Measurements from ENCODE around the gene IHH.

IHH gene

GRCh38 chr2:219049282-219049681, 11.4 kb downstream of the IHH start:
- TF ChIP-seq, protein P1, sequence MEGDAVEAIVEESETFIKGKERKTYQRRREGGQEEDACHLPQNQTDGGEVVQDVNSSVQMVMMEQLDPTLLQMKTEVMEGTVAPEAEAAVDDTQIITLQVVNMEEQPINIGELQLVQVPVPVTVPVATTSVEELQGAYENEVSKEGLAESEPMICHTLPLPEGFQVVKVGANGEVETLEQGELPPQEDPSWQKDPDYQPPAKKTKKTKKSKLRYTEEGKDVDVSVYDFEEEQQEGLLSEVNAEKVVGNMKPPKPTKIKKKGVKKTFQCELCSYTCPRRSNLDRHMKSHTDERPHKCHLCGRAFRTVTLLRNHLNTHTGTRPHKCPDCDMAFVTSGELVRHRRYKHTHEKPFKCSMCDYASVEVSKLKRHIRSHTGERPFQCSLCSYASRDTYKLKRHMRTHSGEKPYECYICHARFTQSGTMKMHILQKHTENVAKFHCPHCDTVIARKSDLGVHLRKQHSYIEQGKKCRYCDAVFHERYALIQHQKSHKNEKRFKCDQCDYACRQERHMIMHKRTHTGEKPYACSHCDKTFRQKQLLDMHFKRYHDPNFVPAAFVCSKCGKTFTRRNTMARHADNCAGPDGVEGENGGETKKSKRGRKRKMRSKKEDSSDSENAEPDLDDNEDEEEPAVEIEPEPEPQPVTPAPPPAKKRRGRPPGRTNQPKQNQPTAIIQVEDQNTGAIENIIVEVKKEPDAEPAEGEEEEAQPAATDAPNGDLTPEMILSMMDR (IDR thresholded peaks at IDR 0.05; ENCODE audit: insufficient read depth, low read length, missing control alignments) = no peak
- CTCF ChIA-PET = interaction anchor here (1.6 to 28.6 kb wide), 4 partner anchors 10 to 70 kb away, joined by 3 to 709 read pairs (median 11); partner anchors contain the start of gene IHH
- no peak for DNase-seq (ENCODE audit: low read depth, low spot score)
- H3K4me3 ChIP-seq (ENCODE audit: low read depth, low read length) = no peak overlapping the region
- POLR2A ChIA-PET = no interaction called here

- no peak for DNase-seq (ENCODE audit: low read depth, low spot score)
- no peak overlapping the region for H3K4me3 ChIP-seq (ENCODE audit: low read depth, low read length)
- TF ChIP-seq, protein P1 (IDR thresholded peaks at IDR 0.05; ENCODE audit: insufficient read depth, low read length, missing control alignments) = no peak
- POLR2A ChIA-PET = interaction anchor here (0.6 kb wide), 1 partner anchor 204 kb away, joined by 4 read pairs; no protein-coding TSS in a partner anchor
- CTCF ChIA-PET = interaction anchor here (0.5 to 6.6 kb wide), 9 partner anchors 12 to 114 kb away, joined by 3 to 43 read pairs (median 4); partner anchors contain the start of genes IHH and NHEJ1
These were observed 14.7 kb downstream of the IHH start for GRCh38 chr2:219045937-219046550.

DNA sequence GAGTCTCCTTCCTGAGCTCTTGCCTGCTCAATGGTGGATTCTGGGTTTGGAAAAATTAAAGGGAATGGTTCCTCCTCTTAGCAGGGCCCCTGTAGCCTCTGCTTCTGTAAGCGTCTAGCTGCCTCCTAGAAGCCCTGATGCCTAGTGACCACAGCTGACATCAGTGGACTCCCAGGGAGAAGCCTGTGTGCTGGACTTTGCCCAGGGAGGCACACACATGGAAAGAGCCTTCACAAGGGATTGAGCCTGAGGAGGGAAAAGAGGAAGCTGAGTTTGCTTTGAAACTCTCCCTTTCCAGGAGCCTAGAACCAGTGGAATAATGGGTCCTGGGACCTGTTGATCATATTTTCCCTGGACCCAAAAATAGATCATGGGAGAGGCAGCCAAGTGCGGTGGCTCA, 18.0 kb downstream of the IHH start:
- ChIA-PET POLR2A (no interaction called here), CTCF (interaction anchor here (1.2 to 7.8 kb wide), 9 partner anchors 14 to 252 kb away, joined by 3 to 104 read pairs (median 9); partner anchors contain the start of gene IHH)
- TF ChIP-seq, protein P1 (IDR thresholded peaks at IDR 0.05; ENCODE audit: insufficient read depth, low read length, missing control alignments) = no peak
- DNase-seq (ENCODE audit: low read depth, low spot score) = no peak
- H3K4me3 ChIP-seq (ENCODE audit: low read depth, low read length) = no peak overlapping the region

DNA sequence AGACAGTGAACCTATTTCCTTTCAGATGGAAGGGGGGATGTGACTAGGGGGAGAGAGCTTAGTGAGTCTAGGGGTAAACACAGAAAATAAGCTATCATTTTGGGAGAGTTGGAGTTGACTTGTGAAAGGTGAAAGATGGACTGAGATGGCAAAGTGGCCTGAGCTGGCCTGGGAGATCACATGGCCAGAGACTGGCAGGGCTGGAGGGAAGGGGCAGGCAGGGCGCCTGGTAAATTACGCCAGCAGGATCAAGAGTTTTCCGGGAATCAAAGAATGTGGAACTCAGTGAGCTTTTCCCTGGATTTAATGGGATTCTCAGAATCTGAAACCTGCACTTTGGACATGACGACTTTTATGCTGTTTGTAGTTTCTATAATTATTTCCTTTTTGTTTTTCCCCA, 18.6 kb downstream of the IHH start:
- DNase-seq (ENCODE audit: low read depth, low spot score) = no peak
- CTCF ChIA-PET = interaction anchor here (1.2 to 7.8 kb wide), 9 partner anchors 14 to 253 kb away, joined by 4 to 104 read pairs (median 9); partner anchors contain the start of gene IHH
- H3K4me3 ChIP-seq (ENCODE audit: low read depth, low read length) = no peak overlapping the region
- POLR2A ChIA-PET = no interaction called here
- TF ChIP-seq, protein P1 (IDR thresholded peaks at IDR 0.05; ENCODE audit: insufficient read depth, low read length, missing control alignments) = no peak

GRCh38 chr2:219041252-219041651, 19.5 kb downstream of the IHH start, which contains the start of gene CFAP65:
Gene CFAP65, minus strand, starts transcription at chr2:219041516. Its CDS starts 2,468 bp downstream, at chr2:219039048.
- no peak for DNase-seq (ENCODE audit: low read depth, low spot score)
- POLR2A ChIA-PET = no interaction called here

GRCh38 chr2:219038600-219038999, 22.1 kb downstream of the IHH start:
- no peak overlapping the region for H3K4me3 ChIP-seq (ENCODE audit: low read depth, low read length)
- no peak for DNase-seq (ENCODE audit: low read depth, low spot score)
- ChIA-PET CTCF (interaction anchor here (0.6 to 7.8 kb wide), 5 partner anchors 10 to 119 kb away, joined by 3 to 104 read pairs (median 4); no protein-coding TSS in a partner anchor), POLR2A (no interaction called here)
- TF ChIP-seq, protein P1 (IDR thresholded peaks at IDR 0.05; ENCODE audit: insufficient read depth, low read length, missing control alignments) = no peak

More at GRCh38 chr2:219041252-219041651, 19.5 kb downstream of the IHH start, which contains the start of gene CFAP65:
- TF ChIP-seq, protein P1 (IDR thresholded peaks at IDR 0.05; ENCODE audit: insufficient read depth, low read length, missing control alignments) = no peak
- peak within 1 kb of the TSS; percentile 56 for H3K4me3 ChIP-seq (ENCODE audit: low read depth, low read length)
- CTCF ChIA-PET = interaction anchor here (0.7 to 7.8 kb wide), 13 partner anchors 13 to 135 kb away, joined by 3 to 104 read pairs (median 6); partner anchors contain the start of gene IHH
